Endothelial cell of umbilical vein (primary cell): Measurements from ENCODE around the gene FNDC5. TPM values are rescaled to one million over a fixed set of nuclear protein-coding genes. Genes with fewer than 3 reads are reported as not detected.

Experiments used
- BruUV-seq: library from RNA; stranded (reverse); fragments of 400-500 nt; replicated peaks from 2 replicates; lab custom pipeline; 2021; lab: Mats Ljungman, UMichigan
- CTCF ChIA-PET: fragments of 300-600, 350-600 bp; sonication (Branson Sonifier 250); formaldehyde crosslinking; loops from one replicate; lab custom pipeline; 2021; ENCODE audit warnings: antibody characterized with exemption, inconsistent platforms; lab: Charles Lee
- POLR2A ChIA-PET: fragments of 300-600, 350-600 bp; sonication (Branson Sonifier 250); formaldehyde crosslinking; loops from one replicate; lab custom pipeline; 2021; ENCODE audit warnings: antibody characterized with exemption, inconsistent platforms; lab: Charles Lee
- DNase-seq: peaks from one replicate; pipeline ENCODE4 v3.0.0-alpha.2; 2011; ENCODE audit warnings: low read depth, low spot score
- FAIRE-seq: peaks from 2 replicates; lab custom pipeline; 2011; peaks lifted over from hg19 to GRCh38; lab: Jason Lieb, UNC
- H2AFZ ChIP-seq: 2 replicates; pipeline ENCODE4 v1.6.0; 2012; ENCODE audit warnings: low read depth, low read length, control low read depth, inconsistent platforms
- H3K27ac ChIP-seq: 2 replicates; pipeline ENCODE4 v1.5.1; 2011; ENCODE audit warnings: low read depth, mild to moderate bottlenecking, control low read depth, low read length, moderate library complexity; ENCODE audit not compliant: insufficient read depth
- H3K27me3 ChIP-seq, 2 experiments: 2 replicates each; pipeline versions ENCODE4 v1.6.0 to v1.6.1; 2011; ENCODE audit warnings: low read length in 2 of 2, mixed read lengths in 1 of 2; ENCODE audit not compliant: control insufficient read depth in 2 of 2, insufficient read depth in 2 of 2
- H3K36me3 ChIP-seq, 2 experiments: 2 replicates in 1 of 2; 3 replicates in 1 of 2; pipeline ENCODE4 v1.5.1; 2011; ENCODE audit warnings: low read length in 2 of 2, mild to moderate bottlenecking in 1 of 2, moderate library complexity in 1 of 2; ENCODE audit not compliant: control insufficient read depth in 2 of 2, insufficient read depth in 2 of 2; ENCODE audit errors: extremely low read depth in 1 of 2
- H3K4me1 ChIP-seq: 3 replicates; pipeline ENCODE4 v1.5.1; 2011; ENCODE audit warnings: mild to moderate bottlenecking, low read length; ENCODE audit not compliant: control insufficient read depth, insufficient read depth; ENCODE audit errors: extremely low read depth
- H3K4me2 ChIP-seq: 2 replicates; pipeline ENCODE4 v1.6.1; 2011; ENCODE audit warnings: low read length, control low read depth, mixed read lengths; ENCODE audit not compliant: insufficient read depth
- H3K4me3 ChIP-seq, 3 experiments: fragments of 200-600 bp in 1 of 3; sonication (generic), shearing (Covaris generic) in 1 of 3; replicated peaks in 1 of 3; 2 replicates each; pipeline ENCODE4 v1.5.1; 2011 to 2016; ENCODE audit warnings: control low read depth in 3 of 3, low read length in 3 of 3, mild to moderate bottlenecking in 2 of 3, inconsistent platforms in 1 of 3, low read depth in 1 of 3, moderate library complexity in 1 of 3; ENCODE audit not compliant: insufficient read depth in 1 of 3
- H3K79me2 ChIP-seq: 2 replicates; pipeline ENCODE4 v1.6.0; 2012; ENCODE audit warnings: low read length, inconsistent platforms; ENCODE audit not compliant: control insufficient read depth, insufficient read depth
- H3K9ac ChIP-seq: replicated peaks from 2 replicates; pipeline ENCODE3; 2011; ENCODE audit warnings: low read length, control low read depth; ENCODE audit not compliant: insufficient read depth; ENCODE audit errors: extremely low read depth
- H3K9me1 ChIP-seq: replicated peaks from 3 replicates; pipeline ENCODE4 v1.6.0; 2011; ENCODE audit warnings: mild to moderate bottlenecking, low read length; ENCODE audit not compliant: control insufficient read depth, insufficient read depth; ENCODE audit errors: extremely low read depth
- H3K9me3 ChIP-seq: replicated peaks from 2 replicates; pipeline ENCODE4 v1.5.1; 2012; ENCODE audit warnings: low read length, inconsistent platforms; ENCODE audit not compliant: control insufficient read depth, insufficient read depth
- H4K20me1 ChIP-seq: replicated peaks from 2 replicates; pipeline ENCODE3; 2011; ENCODE audit warnings: mild to moderate bottlenecking, low read length; ENCODE audit not compliant: control insufficient read depth, insufficient read depth; ENCODE audit errors: extremely low read depth
- EZH2 ChIP-seq: IDR thresholded peaks from 2 replicates; pipeline ENCODE4 v1.6.1; 2012; ENCODE audit warnings: borderline replicate concordance, low read depth, mild to moderate bottlenecking, moderate library complexity, low read length, inconsistent platforms; ENCODE audit not compliant: severe bottlenecking
- FOS ChIP-seq: IDR thresholded peaks from 2 replicates; pipeline ENCODE4 v1.6.1; 2011; ENCODE audit warnings: mild to moderate bottlenecking, low read length, moderate library complexity, borderline replicate concordance; ENCODE audit not compliant: insufficient read depth
- GATA2 ChIP-seq: IDR thresholded peaks from 2 replicates; pipeline ENCODE4 v1.7.0; 2011; ENCODE audit warnings: low read depth, mild to moderate bottlenecking, moderate library complexity, mixed read lengths, low read length; ENCODE audit not compliant: insufficient read length, insufficient read depth
- JUN ChIP-seq: IDR thresholded peaks from 2 replicates; pipeline ENCODE4 v1.6.1; 2011; ENCODE audit warnings: borderline replicate concordance, low read depth; ENCODE audit not compliant: insufficient read length, insufficient read depth
- MAX ChIP-seq: IDR thresholded peaks from 2 replicates; pipeline ENCODE4 v1.6.1; 2011; ENCODE audit not compliant: insufficient read depth, insufficient read length
- MYC ChIP-seq: IDR thresholded peaks from one replicate; pipeline ENCODE4 v1.6.1; 2011; ENCODE audit warnings: mild to moderate bottlenecking, low read depth, low read length
- POLR2A ChIP-seq: IDR thresholded peaks from 2 replicates; pipeline ENCODE4 v1.6.1; 2012; ENCODE audit warnings: low read depth, mild to moderate bottlenecking, control low read depth, low read length
- POLR2AphosphoS5 ChIP-seq: IDR thresholded peaks from 2 replicates; pipeline ENCODE4 v1.6.1; 2012; ENCODE audit warnings: low read depth, mild to moderate bottlenecking, control low read depth, low read length, moderate library complexity; ENCODE audit not compliant: insufficient read depth
- dilution Hi-C: fragments of 300-500 bp; cut with MboI; formaldehyde crosslinking; loops from one replicate; pipeline ENCODE4 v1.15.0; 2019; ENCODE audit warnings: low sequenced_read_pairs; ENCODE audit not compliant: extremely low pct_ligation_motif_present
- intact Hi-C: fragments of 100-400 bp; cut with micrococcal nuclease; formaldehyde crosslinking; loops from one replicate; pipeline ENCODE4 v1.10.0; 2022
- polyA plus RNA-seq, 4 experiments: library from polyadenylated mRNA; depleted of rRNA in 3 of 4; stranded (reverse) in 3 of 4; unstranded in 1 of 4; fragments of >200 nt; gene quantifications; 2 replicates each; pipeline versions ENCODE4 v1.2.1 to v1.2.3, GENCODE V29; 2011 to 2012; ENCODE audit warnings: missing spikeins in 1 of 4
- total RNA-seq: library from RNA; stranded (reverse); gene quantifications from 2 replicates; pipeline ENCODE4 v1.2.3, GENCODE V29; 2021
- TF ChIP-seq, protein P1 (sequence below), 2 donors: IDR thresholded peaks; 1 replicate in 1 of 2; 2 replicates in 1 of 2; pipeline ENCODE4 v1.5.1; 2011; ENCODE audit warnings: low read length in 2 of 2, mild to moderate bottlenecking in 2 of 2, moderate library complexity in 2 of 2, control low read depth in 1 of 2, inconsistent platforms in 1 of 2, low read depth in 1 of 2; ENCODE audit not compliant: insufficient read depth in 1 of 2; ENCODE audit errors: extremely low read depth in 1 of 2

The FNDC5 gene
- total and polyA plus RNA-seq, 2 donors (not counting 3 experiments of a cell fraction or from before 2014, with no cell fraction given), result 0.14 to 0.64 TPM

- intact Hi-C loops (no loop called here), dilution Hi-C loops (no loop called here)
- no peak overlapping the region for H3K27ac ChIP-seq
- CTCF ChIA-PET, result interaction anchor here (0.8 kb wide), 1 partner anchor 42 kb away, joined by 3 read pairs; no protein-coding TSS in a partner anchor
- no TSS peak for BruUV-seq
- no peak overlapping the region for H2AFZ ChIP-seq
- H3K9ac ChIP-seq, result no peak overlapping the region
- no peak overlapping the region for H3K4me3 ChIP-seq
- no peak for TF ChIP-seq EZH2
- no peak for TF ChIP-seq POLR2AphosphoS5
- TF ChIP-seq GATA2, result no peak
- TF ChIP-seq JUN, result no peak
- no peak for TF ChIP-seq FOS
- TF ChIP-seq MYC, result no peak
- TF ChIP-seq POLR2A, result no peak
- TF ChIP-seq, protein P1, sequence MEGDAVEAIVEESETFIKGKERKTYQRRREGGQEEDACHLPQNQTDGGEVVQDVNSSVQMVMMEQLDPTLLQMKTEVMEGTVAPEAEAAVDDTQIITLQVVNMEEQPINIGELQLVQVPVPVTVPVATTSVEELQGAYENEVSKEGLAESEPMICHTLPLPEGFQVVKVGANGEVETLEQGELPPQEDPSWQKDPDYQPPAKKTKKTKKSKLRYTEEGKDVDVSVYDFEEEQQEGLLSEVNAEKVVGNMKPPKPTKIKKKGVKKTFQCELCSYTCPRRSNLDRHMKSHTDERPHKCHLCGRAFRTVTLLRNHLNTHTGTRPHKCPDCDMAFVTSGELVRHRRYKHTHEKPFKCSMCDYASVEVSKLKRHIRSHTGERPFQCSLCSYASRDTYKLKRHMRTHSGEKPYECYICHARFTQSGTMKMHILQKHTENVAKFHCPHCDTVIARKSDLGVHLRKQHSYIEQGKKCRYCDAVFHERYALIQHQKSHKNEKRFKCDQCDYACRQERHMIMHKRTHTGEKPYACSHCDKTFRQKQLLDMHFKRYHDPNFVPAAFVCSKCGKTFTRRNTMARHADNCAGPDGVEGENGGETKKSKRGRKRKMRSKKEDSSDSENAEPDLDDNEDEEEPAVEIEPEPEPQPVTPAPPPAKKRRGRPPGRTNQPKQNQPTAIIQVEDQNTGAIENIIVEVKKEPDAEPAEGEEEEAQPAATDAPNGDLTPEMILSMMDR (IDR thresholded peaks at IDR 0.05; ENCODE audit: extremely low read depth in 1 of 2, insufficient read depth in 1 of 2, low read depth in 1 of 2, low read length in 2 of 2), result no peak
- no peak for TF ChIP-seq MAX
- no peaks in the 10 kb centered on the region for H3K36me3 ChIP-seq
- no peaks in the 10 kb centered on the region for H4K20me1 ChIP-seq
- peaks cover 2% of the 10 kb centered on the region in 2 experiments for H3K27me3 ChIP-seq
- no peaks in the 10 kb centered on the region for H3K9me3 ChIP-seq
- no peaks in the 10 kb centered on the region for H3K4me1 ChIP-seq
- no peaks in the 10 kb centered on the region for H3K9me1 ChIP-seq
- DNase-seq (no peak), FAIRE-seq (no peak)
- POLR2A ChIA-PET, result no interaction called here
- no peak overlapping the region for H3K4me2 ChIP-seq
- no peaks in the 10 kb centered on the region for H3K79me2 ChIP-seq
Measured at GRCh38 chr1:32917521-32917920, 46.8 kb upstream of the FNDC5 start.
